KOPT-K1 (cell line): ENCODE data around the gene SLC6A20.

ENCODE experiments used
- H3K27ac ChIP-seq: fragments of 200-600 bp; sonication (generic); 2 replicates; pipeline ENCODE4 v1.5.1; 2016; ENCODE audit warnings: antibody characterized with exemption, mild to moderate bottlenecking, low read depth, low read length; ENCODE audit not compliant: poor library complexity, severe bottlenecking
- H3K36me3 ChIP-seq: fragments of 200-600 bp; sonication (generic); 2 replicates; pipeline ENCODE4 v1.5.1; 2017; ENCODE audit warnings: antibody characterized with exemption, mild to moderate bottlenecking, low read length, moderate library complexity; ENCODE audit not compliant: insufficient read depth
- H3K9me3 ChIP-seq: fragments of 200-600 bp; sonication (generic); 2 replicates; pipeline ENCODE4 v1.5.1; 2017; ENCODE audit warnings: antibody characterized with exemption, low read length, mild to moderate bottlenecking; ENCODE audit not compliant: insufficient read depth, poor library complexity, severe bottlenecking

SLC6A20 gene

DNA sequence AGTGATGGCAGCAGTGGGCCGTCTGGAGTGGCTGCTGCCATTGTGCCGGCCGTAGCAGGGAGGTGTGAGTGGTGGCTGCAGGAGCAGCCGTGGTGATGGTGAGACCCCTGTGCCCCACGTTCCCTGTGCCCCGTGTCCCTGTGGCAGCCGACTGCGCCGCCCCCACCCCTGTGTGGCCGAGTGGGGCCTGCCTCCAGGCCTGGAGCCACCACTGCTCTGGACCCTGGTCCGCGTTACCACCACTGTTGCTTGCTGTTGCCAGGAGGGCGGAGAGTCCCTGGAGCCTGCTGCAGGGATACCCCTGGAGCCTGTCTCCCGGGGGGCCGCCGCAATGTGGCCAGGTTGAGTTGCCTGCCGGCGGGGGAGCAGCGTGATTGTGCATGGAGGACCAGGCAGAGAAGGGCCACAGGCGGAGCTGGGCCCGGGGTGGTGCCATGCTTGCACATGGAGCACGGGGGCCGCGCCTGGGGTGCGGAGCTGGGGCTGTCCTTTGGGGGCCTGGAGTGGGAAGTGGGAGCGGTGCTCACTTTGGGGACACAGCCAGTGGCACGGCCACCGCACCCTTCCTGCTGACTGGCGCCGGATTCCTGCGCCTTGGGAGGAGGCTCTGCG lies 50.1 kb downstream of the SLC6A20 start:
- Histone ChIP-seq H3K27ac (no peak overlapping the region), H3K9me3 (no peaks in the 10 kb centered on the region), H3K36me3 (peaks cover 68% of the 10 kb centered on the region)

GRCh38 chr3:45742461-45743089 lies 53.8 kb downstream of the SLC6A20 start:
- no peaks in the 10 kb centered on the region for H3K9me3 ChIP-seq
- peaks cover 98% of the 10 kb centered on the region for H3K36me3 ChIP-seq
- H3K27ac ChIP-seq = no peak overlapping the region

GRCh38 chr3:45741742-45742460 lies 54.4 kb downstream of the SLC6A20 start:
- no peaks in the 10 kb centered on the region for H3K9me3 ChIP-seq
- peaks cover 98% of the 10 kb centered on the region for H3K36me3 ChIP-seq
- H3K27ac ChIP-seq = no peak overlapping the region

- Histone ChIP-seq H3K9me3 (no peaks in the 10 kb centered on the region), H3K27ac (no peak overlapping the region), H3K36me3 (peaks cover 98% of the 10 kb centered on the region)
These were observed 55.1 kb downstream of the SLC6A20 start for GRCh38 chr3:45741247-45741646.

DNA sequence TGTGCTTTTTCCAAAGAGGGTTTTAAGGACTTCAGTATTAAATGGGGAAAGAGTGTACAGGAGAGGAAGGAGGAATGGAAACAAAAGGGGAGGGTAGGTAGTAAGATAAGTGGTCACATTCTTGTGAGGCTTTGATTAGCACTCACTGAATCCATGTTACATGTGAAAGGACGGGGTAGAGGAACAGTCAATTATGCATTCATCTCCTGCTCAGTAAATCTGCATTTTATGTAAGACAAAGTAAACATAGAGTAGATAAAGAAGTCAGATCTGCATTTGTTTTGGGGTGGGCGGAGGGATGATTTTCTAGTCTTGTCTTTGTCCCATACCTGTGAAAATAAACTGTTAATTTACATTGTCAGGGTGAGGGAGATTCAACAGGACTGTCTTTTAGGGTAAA lies 56.3 kb downstream of the SLC6A20 start:
- H3K9me3 ChIP-seq = no peaks in the 10 kb centered on the region
- H3K36me3 ChIP-seq = peaks cover 98% of the 10 kb centered on the region
- H3K27ac ChIP-seq = no peak overlapping the region

DNA sequence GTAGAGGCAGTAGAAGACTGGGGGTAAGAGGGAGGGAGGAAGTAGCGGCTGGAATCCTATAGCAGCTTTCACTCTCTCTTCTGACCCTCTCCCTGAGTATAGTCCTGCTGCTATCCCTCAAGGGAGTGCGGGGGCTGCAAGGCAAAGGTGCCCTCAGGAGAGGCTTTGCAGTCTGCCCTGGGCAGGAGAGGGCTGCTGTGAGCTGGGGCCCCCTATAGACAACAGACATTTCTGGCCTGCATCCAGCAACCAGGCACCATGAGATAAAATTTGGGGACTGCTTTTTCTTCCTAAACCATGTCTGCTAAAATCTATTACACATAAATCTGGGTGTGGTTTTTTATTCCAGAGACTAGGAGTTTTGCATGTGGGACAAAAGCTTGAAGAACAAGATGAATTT lies 59.1 kb downstream of the SLC6A20 start:
- H3K9me3 ChIP-seq = no peaks in the 10 kb centered on the region
- peaks cover 100% of the 10 kb centered on the region for H3K36me3 ChIP-seq
- H3K27ac ChIP-seq = no peak overlapping the region

- Histone ChIP-seq H3K27ac (no peak overlapping the region), H3K9me3 (no peaks in the 10 kb centered on the region), H3K36me3 (peaks cover 100% of the 10 kb centered on the region)
These were observed 59.6 kb downstream of the SLC6A20 start for GRCh38 chr3:45736707-45737106.

- Histone ChIP-seq H3K36me3 (peaks cover 89% of the 10 kb centered on the region), H3K27ac (no peak overlapping the region), H3K9me3 (no peaks in the 10 kb centered on the region)
These were observed 65.8 kb downstream of the SLC6A20 start for GRCh38 chr3:45730409-45731154.

GRCh38 chr3:45729614-45730013 lies 66.7 kb downstream of the SLC6A20 start:
- Histone ChIP-seq H3K9me3 (no peaks in the 10 kb centered on the region), H3K36me3 (peaks cover 89% of the 10 kb centered on the region)

GRCh38 chr3:45724911-45725310 lies 71.4 kb downstream of the SLC6A20 start:
- H3K36me3 ChIP-seq = peaks cover 87% of the 10 kb centered on the region
- no peak overlapping the region for H3K27ac ChIP-seq
- no peaks in the 10 kb centered on the region for H3K9me3 ChIP-seq

More at GRCh38 chr3:45729614-45730013, 66.7 kb downstream of the SLC6A20 start:
- H3K27ac ChIP-seq = no peak overlapping the region

DNA sequence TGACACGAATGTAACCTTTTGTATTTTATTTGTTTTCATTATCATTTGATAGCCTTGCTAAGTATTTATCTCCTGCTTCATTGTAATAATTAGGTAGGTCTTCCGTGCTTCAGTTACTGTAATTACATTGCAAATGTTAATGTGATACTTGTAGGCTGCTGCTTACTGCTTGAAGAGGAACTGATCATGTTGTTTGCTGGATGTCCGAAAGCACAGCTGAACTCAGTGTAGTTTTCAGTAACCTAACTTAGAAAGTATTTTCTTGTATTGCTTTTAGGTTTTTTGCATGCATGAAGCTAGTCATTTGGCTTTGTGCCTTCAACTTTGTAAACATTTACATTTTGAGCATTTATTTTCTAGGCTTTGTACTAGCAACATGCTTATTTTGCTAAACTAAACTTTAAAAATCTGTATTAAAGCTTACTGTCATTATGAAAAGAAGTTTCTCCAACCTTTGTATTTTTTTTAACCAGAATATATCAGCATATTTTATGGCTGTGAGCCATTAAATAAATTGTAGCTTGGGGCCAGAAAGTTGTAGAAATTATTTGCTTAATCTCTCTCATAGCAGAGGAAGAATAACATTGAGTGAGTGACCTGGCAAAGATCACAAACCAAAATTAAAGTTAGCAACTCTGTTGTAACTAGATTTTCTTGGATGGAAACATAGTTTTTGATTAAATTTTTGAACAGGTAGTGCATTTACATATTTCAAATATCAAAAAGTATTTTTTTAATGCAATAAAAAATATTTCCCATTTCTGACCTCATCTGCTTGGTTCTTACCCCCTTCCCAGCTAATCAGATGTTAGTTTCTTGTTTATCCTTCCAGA lies 76.5 kb downstream of the SLC6A20 start:
- Histone ChIP-seq H3K36me3 (peaks cover 94% of the 10 kb centered on the region), H3K9me3 (no peaks in the 10 kb centered on the region), H3K27ac (no peak overlapping the region)

DNA sequence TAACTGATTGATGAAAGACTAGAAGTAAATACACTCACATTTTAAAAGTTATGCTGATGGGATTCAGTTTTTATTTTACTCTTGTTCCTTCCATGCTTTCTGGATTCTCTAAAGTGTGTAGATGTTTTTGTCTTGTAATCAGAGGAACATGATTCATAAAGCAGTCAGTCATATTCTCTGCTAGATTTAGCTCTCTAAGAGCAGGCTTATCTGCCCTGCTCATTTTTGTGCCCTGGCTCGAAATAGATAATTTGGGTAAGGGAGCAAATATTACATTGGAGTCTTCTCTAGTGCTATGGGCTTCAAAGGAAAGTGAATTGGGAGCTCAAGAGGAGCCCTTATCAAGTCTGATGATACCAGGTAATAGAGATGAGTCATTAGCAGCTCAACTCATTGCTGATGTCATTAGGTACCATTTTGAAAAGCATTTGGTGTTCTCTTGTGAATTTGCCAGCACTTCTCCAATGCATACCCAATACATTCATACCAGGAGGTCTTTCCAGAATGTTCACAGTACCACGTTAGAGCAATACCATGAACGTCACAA lies 79.5 kb downstream of the SLC6A20 start:
- H3K27ac ChIP-seq = no peak overlapping the region
- H3K36me3 ChIP-seq = peaks cover 94% of the 10 kb centered on the region
- H3K9me3 ChIP-seq = no peaks in the 10 kb centered on the region

DNA sequence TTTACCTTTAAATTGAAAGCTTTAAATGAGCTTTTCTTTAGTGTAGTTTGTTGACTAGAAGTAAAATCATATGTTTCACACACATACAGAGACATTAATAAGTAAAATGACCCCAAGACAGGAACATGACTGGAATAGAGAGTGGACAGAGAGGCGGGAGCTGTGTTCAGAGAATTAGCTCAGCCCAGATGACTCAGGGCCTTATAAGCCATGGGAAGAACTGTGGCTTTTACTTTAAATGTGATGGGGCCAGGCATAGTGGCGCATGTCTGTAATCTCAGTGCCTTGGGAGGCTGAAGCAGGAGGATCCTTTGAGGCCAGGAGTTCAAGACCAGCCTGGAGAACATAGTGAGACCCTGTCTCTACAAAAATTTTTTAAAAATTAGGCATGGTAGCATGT lies 80.4 kb downstream of the SLC6A20 start:
- Histone ChIP-seq H3K9me3 (no peaks in the 10 kb centered on the region), H3K36me3 (peaks cover 96% of the 10 kb centered on the region), H3K27ac (no peak overlapping the region)

- H3K36me3 ChIP-seq = peaks cover 92% of the 10 kb centered on the region
- H3K9me3 ChIP-seq = no peaks in the 10 kb centered on the region
- no peak overlapping the region for H3K27ac ChIP-seq
These were observed 83.8 kb downstream of the SLC6A20 start for GRCh38 chr3:45712434-45713110.
